NCI-H1694 treated with DMSO at 0.1 percent for 48 hours (cell line): Measurements from ENCODE around the gene HCN2.

Experiments
- DNase-seq: peaks from one replicate; lab custom pipeline; 2025; lab: John Stamatoyannopoulos, UW

The HCN2 gene

GRCh38 chr19:589693-590395 lies at the start of gene HCN2:
Gene HCN2 (plus strand): TSS chr19:589881. CDS start chr19:589946, 65 bp downstream.
- no peak for DNase-seq

- DNase-seq, result no peak
Observed at GRCh38 chr19:540867-541637, 48.6 kb upstream of the HCN2 start.

GRCh38 chr19:541699-542098 lies 48.0 kb upstream of the HCN2 start:
- no peak for DNase-seq

GRCh38 chr19:542173-542866 lies 47.4 kb upstream of the HCN2 start:
- no peak for DNase-seq

DNA sequence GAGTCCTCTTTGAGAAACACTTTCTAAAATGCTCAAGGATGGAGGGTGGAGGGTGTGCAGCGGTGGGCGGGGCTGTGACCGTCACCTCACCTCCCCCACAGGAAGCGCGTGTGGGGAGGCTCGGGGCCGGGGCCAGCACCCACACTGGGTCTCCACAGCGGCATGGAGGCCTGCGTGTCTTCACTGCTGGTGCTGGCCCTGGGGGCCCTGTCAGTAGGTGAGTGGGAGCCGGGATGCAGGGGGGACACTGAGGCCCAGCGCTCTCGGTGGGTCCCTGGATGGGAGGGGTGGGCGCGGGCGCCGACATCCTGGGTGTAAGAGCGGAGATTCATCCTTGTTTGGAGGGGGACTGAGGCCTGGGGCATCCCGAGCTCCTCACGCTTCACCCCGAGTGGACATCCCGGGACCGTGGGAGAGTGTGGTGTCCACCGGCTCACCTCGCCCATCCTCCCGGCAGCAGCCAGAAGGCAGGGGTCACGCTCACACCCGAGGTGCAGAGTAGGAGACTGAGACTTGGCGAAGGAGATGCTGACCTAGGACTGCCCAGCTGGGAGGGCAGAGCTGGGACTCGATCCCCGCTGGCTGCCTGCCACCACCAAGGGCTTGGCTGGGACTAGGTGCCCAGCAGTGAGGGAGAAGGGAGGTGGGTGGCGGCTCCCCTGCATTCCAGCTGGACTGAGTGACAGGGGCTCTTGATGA lies 45.6 kb upstream of the HCN2 start, which contains the start of gene GZMM:
Gene GZMM (plus strand): TSS at position 144 of the 699 bp plus-strand sequence. CDS start 19 bp downstream, at position 163.
- DNase-seq, result no peak

DNA sequence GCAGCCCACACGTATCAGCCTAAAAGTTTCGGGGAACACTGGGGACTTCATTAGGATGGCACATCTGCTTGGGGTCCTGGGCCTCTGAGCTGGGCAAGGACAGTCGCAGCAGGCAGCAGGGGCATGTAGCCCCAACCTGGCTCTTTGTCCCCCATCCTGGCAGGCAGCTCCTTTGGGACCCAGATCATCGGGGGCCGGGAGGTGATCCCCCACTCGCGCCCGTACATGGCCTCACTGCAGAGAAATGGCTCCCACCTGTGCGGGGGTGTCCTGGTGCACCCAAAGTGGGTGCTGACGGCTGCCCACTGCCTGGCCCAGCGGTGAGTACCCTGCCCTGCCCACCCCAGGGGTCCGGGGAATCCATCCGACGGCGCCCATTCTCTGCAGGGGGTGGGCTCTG lies 42.6 kb upstream of the HCN2 start:
- no peak for DNase-seq

DNA sequence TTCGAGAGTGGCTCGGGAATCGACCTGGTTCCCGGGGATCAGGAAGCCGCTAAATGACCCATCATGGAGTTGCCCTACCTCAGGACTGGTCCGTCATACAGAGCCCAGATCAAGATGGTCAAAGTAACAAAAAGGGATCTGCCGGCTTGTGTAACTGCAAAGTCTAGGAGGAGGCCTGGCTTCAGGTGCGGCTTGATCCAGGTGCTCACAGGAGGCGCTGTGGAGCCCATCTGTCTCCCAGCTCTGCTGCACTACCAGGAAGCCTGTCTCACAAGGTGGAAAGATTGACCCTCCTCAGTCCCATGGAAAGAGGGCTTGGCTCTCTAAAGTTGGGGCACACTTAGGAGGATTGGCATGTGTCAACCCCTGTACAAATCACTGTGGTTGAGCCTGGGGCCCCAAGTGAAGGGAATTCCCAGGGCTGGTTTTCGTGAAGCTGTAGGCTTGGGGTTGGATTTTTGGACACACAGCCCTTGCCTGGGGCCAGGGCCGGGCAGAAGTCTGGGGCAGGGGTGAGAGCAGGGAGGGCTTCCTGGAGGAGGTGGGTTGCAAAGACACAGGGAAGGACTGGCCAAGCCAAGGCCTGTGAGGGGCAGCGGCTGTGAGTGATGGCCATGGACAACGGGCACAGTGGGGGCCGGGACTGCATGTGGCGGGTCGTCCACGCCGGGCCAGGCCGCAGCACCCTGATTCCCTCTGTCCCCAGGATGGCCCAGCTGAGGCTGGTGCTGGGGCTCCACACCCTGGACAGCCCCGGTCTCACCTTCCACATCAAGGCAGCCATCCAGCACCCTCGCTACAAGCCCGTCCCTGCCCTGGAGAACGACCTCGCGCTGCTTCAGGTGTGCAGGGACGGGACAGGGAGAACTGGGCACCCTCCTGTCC lies 41.6 kb upstream of the HCN2 start:
- no peak for DNase-seq

DNA sequence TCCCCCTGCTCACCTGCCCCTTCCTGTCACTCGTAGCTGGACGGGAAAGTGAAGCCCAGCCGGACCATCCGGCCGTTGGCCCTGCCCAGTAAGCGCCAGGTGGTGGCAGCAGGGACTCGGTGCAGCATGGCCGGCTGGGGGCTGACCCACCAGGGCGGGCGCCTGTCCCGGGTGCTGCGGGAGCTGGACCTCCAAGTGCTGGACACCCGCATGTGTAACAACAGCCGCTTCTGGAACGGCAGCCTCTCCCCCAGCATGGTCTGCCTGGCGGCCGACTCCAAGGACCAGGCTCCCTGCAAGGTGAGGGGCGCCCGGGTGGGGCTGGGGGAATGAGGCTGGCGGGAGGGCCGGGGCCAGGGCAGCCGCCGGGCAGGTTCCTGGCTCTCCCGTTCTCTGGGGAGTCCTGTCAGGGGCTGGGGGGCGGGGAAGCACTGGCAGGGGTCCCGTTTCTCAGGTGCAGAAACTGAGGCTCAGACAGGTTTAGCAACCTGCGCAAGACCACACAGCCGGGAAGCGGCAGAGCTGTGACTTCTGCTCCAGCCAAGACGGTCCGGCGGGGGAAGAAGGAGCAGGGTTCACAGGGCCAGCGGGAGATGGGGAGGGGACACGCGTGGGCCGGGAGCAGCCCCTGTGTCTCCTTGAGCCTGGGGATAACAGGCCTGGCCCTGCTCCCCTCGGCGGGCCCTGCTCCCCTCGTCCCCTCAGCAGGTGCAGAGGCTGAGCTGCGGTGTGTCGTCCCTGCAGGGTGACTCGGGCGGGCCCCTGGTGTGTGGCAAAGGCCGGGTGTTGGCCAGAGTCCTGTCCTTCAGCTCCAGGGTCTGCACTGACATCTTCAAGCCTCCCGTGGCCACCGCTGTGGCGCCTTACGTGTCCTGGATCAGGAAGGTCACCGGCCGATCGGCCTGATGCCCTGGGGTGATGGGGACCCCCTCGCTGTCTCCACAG lies 40.5 kb upstream of the HCN2 start:
- no peak for DNase-seq

DNA sequence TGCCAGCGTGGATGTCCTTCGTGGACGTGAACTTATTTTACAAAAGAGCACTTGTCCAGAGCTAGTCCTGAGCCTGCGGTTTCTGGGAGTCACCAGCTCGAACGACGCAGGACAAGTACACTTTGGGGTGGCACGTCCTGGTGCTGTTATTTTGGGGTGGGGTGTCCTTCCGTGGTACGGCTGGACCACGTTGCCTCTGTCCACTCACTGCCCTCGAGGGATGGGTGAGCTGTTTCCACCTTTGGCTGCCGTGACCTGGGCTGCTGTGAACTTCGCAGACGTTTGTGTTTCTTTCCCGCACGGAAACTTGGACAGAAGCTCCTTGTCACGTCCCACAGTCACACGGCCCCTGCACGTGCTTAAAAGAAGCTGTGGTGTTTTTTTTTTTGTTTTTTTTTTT lies 34.9 kb upstream of the HCN2 start:
- no peak for DNase-seq

DNA sequence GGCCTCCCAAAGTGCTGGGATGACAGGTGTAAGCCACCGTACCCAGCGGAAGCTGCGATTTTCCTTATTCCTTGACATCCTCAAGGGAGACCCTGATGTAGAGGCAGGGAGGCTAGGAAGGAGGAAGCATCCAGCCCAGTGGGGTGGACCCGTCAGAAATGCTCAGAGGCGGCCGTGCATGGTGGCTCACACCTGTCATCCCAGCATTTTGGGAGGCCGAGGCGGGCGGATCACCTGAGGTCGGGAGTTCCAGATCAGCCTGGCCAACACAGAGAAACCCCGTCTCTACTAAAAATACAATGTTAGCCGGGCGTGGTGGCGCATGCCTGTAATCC lies 34.2 kb upstream of the HCN2 start:
- DNase-seq, result no peak

DNA sequence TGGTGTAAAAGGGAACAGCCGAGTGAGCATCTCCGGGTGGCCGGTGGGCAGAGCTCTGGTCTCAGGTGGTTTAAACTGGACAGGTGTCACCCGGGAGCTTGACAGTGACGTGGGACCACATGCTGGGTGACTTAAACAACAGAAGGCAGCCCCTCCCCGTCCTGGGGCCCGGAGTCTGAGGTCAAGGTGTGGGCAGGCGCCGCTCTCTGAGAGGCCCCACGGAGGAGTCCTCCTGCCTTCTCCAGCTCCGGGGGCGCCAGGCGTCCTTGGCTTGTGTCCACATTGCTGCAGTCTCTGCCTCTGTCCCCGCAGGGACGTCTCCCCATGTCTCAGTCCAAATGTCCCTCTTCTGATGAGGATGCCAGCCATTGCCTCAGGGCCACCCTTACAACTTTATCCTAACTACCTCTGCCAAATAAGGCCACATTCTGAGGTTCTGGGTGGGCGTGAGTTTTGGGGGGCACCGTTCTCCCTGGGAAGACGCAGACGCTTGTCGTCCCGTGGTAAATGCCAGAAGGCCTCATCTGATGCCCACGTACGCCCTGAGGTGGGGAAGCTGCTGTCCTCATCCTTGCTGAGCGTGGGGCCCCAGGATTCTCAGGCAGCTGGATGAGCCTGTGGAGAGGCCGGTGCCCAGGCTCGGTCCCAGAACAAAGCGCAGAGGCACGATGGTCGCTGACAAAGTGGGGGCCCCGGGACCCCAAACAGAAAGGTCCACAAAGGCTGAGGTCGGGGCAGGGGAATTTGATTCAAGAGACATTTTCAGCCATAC lies 32.9 kb upstream of the HCN2 start:
- DNase-seq, result no peak

- no peak for DNase-seq
Observed at GRCh38 chr19:558770-559439, 30.8 kb upstream of the HCN2 start.

- DNase-seq, result no peak
Observed at GRCh38 chr19:560121-560520, 29.6 kb upstream of the HCN2 start.

GRCh38 chr19:566403-566802 lies 23.3 kb upstream of the HCN2 start:
- no peak for DNase-seq

DNA sequence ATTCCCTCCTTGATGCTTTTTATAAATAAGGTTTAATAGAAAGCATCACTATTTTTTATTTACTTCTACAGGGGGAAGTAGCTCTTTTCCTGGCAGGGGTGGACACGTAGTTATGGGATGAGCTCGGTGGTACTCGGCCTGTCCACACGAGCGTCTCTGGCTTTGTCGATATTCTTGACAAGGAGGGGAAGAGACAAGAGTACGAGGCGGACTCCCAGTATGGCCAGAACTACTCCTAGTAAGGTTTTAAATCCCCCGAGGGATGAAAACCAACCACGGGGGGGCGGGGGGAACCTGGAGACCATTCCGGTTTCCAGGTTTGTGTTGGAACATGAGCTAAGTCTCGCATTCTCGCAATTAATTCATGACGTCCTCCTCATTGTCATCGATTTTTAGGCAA lies 22.8 kb upstream of the HCN2 start:
- DNase-seq, result no peak

DNA sequence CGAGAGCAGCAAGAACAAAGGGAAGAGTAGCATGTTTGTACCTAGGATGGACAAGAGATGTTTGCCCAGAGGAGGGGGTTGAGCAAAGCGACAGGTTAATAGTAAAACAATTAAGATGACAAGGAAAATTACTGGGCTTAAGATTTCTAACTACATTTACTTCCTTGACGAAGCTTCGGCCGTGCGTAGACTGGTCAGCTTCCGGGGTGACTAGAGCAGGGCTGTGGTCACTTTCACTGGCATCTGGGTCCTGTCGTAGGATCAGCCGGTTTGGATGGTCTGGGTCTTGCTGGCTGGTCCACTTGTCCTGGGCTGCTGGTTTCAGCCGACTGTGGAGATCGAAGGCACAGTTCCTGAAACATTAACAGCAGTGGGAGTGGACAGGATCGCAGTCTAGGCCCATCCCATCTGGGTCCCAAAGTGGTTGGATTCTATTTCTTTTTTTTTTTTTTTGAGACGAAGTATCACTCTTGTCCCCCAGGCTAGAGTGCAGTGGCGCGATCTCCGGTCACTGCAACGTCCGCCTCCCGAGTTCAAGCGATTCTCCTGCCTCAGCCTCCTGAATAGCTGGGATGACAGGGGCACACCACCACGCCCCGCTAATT lies 22.3 kb upstream of the HCN2 start:
- no peak for DNase-seq

GRCh38 chr19:570251-570686 lies 19.4 kb upstream of the HCN2 start:
- no peak for DNase-seq

DNA sequence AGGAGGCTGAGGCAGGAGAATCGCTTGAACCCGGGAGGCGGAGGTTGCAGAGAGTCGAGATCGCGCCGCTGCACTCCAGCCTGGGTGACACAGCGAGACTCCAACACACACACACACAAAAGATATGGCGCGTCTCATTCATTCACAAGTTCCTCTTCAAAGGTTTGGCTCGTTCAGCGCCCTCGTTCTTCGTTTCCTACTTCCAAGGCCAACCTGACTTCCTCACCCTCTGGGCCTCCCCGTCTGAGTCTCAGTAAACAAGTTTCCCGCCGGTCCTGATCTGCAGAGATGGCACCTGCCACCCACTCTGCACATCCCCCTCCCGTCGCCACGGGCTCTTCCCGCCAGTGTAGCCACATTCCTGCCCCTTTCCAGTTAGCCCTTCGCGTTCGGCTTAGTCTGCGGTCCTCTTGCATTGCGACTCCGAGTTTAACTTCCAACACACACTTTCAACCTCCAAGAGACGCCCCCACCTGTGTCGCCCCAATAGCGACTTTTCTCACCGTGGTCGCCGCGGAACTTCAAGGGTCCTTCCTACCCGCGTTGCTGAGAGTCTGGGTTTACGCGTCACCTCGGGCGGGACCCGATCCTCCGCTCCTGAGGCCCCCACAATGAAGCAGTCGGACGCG lies 18.6 kb upstream of the HCN2 start:
- no peak for DNase-seq
